ENCODE results near the gene CCNC. TPM values are rescaled to one million over a fixed set of nuclear protein-coding genes. Genes with fewer than 3 reads are reported as not detected.

CCNC gene
- total and polyA plus RNA-seq, 8 donors = 1.2 to 158 (median 54.5) TPM

DNA sequence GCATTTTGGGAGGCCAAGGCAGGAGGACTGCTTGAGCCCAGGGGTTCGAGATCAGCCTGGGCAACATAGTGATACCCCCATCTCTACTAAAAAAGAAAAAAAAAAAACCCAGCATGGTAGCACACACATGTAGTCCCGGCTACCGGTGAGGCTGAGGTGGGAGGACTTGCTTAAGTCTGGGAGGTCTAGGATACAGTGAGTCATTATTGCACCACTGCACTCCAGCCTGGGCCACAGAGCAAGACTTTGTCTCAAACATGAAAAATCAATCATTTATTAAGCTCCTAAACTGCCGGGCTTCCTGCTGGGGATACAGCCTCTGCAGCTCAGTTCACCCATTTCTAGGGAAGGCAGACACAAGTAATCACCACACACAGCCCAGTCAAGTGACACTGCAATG lies 45.9 kb downstream of the CCNC start:
- H3K27ac ChIP-seq = no peak overlapping the region
- intact Hi-C loops (cut with DNase I; ENCODE audit: low total_unique reads) = no loop called here
- 77 to 92% (median 82%) methylated on average over 4 of the region's 4 CpGs for WGBS, 5 donors
- DNase-seq = no peak
- TF ChIP-seq EP300 (IDR thresholded peaks at IDR 0.05) = no peak
- TF ChIP-seq, protein P1, sequence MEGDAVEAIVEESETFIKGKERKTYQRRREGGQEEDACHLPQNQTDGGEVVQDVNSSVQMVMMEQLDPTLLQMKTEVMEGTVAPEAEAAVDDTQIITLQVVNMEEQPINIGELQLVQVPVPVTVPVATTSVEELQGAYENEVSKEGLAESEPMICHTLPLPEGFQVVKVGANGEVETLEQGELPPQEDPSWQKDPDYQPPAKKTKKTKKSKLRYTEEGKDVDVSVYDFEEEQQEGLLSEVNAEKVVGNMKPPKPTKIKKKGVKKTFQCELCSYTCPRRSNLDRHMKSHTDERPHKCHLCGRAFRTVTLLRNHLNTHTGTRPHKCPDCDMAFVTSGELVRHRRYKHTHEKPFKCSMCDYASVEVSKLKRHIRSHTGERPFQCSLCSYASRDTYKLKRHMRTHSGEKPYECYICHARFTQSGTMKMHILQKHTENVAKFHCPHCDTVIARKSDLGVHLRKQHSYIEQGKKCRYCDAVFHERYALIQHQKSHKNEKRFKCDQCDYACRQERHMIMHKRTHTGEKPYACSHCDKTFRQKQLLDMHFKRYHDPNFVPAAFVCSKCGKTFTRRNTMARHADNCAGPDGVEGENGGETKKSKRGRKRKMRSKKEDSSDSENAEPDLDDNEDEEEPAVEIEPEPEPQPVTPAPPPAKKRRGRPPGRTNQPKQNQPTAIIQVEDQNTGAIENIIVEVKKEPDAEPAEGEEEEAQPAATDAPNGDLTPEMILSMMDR (IDR thresholded peaks at IDR 0.05) = no peak
- no peak for TF ChIP-seq POLR2AphosphoS5 (IDR thresholded peaks at IDR 0.05)
- no peak for TF ChIP-seq POLR2A (IDR thresholded peaks at IDR 0.05)
- H3K27me3 ChIP-seq = no peaks in the 10 kb centered on the region
- H3K4me3 ChIP-seq = peak overlapping the region in 1 of 4 donors; percentile 74
- H3K36me3 ChIP-seq = peaks cover 0 to 13% (median 2%) of the 10 kb centered on the region in 4 donors
- no peaks in the 10 kb centered on the region for H3K9me3 ChIP-seq
- H3K4me1 ChIP-seq = peaks cover 6 to 44% (median 23%) of the 10 kb centered on the region in 4 donors

- Histone ChIP-seq H3K4me3 (peak overlapping the region; percentile 66 to 85 (median 78)), H3K27ac (peak overlapping the region; percentile 90 to 96 (median 93)), H3K36me3 (peaks cover 0 to 9% (median 2%) of the 10 kb centered on the region in 4 donors), H3K9me3 (no peaks in the 10 kb centered on the region), H3K4me1 (peaks cover 6 to 44% (median 23%) of the 10 kb centered on the region in 4 donors), H3K27me3 (no peaks in the 10 kb centered on the region)
- intact Hi-C loops (cut with DNase I; ENCODE audit: low total_unique reads) = no loop called here
- 20 to 35% (median 23%) methylated on average over 8 to 9 of the region's 9 CpGs for WGBS, 5 donors
- TF ChIP-seq, protein P1 (IDR thresholded peaks at IDR 0.05) = no peak
- TF ChIP-seq POLR2AphosphoS5 (IDR thresholded peaks at IDR 0.05) (no peak), EP300 (IDR thresholded peaks at IDR 0.05) (no peak), POLR2A (IDR thresholded peaks at IDR 0.05) (no peak)
- DNase-seq = peak in 1 of 2 donors; percentile 60
These were observed 46.8 kb downstream of the CCNC start for GRCh38 chr6:99521633-99522151.

DNA sequence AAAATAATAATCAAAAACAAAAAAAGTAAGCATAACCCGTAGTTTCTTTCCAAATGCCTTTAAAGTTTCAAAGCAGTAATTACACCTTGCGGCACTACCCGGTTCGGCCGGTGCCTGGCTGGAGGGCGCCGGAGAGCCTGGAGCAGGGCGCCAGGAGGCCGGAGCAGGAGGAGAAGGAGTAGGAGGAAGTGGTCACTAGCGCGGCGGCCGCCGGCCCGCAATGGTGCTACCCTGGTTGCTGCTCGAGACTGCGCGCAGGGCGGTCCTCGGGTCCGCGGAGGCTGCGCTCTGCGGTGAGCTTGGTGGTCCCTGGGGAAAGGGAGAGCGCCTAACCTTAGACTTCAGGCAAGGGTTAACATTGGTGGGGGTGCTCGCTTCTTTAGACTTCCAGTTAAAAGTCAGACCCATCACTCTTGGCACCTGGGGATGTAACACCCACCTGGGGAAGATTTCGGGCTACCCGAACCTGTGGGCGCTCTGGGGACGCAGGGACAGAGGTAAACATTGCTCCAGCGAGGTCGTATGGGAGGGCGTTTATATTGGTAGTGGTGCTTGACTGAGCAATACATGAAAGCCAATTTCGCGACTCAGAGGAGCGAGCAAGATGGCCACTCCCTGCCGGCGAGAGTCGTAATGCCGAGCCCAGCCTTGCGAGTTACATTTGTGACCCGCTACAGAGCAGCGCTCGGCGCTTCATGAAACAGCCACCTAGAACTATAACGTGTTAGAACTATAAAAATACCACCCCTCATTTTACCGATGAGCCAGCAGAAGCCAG lies 47.4 kb downstream of the CCNC start:
- TF ChIP-seq POLR2A (IDR thresholded peaks at IDR 0.05) = peak in 2 of 4 donors; percentile 50 to 63
- TF ChIP-seq, protein P1 (IDR thresholded peaks at IDR 0.05) = peak in 5 of 7 experiments; percentile 72 to 93 (median 87)
- TF ChIP-seq POLR2AphosphoS5 (IDR thresholded peaks at IDR 0.05) = peak; percentile 67 to 97 (median 95)
- no peak for TF ChIP-seq EP300 (IDR thresholded peaks at IDR 0.05)
- no peaks in the 10 kb centered on the region for H3K9me3 ChIP-seq
- peak; percentile 89 to 95 for DNase-seq
- 0% methylated on average over 38 to 47 of the region's 47 CpGs for WGBS, 5 donors
- intact Hi-C loops (cut with DNase I; ENCODE audit: low total_unique reads) = no loop called here
- no peaks in the 10 kb centered on the region for H3K27me3 ChIP-seq
- H3K4me1 ChIP-seq = peaks cover 6 to 45% (median 28%) of the 10 kb centered on the region in 4 donors
- peak overlapping the region; percentile 66 to 85 (median 78) for H3K4me3 ChIP-seq
- H3K36me3 ChIP-seq = peaks cover 0 to 4% (median 0%) of the 10 kb centered on the region in 4 donors
- peak overlapping the region; percentile 90 to 96 (median 93) for H3K27ac ChIP-seq

DNA sequence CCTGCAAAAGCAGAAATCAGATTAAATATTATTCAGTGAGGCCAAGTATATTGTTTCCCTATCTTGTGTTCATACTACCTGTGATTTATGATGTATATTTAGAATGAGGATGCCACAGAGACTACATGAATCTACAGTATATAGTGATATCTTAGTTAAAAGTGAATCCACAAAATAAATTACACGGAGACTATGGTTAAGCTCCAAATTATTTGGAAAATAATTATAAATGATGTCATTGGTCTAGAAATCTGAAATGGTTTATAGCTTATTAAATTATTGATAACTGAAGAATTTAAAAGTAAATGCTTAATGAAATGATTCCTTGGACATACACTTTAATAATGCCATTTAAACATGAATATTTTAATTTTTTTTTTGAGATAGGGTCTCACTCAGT lies 49.0 kb downstream of the CCNC start:
- DNase-seq = no peak
- 93 to 98% (median 94%) methylated on average over 1 of the region's 1 CpG for WGBS, 5 donors

More for the DNA sequence above, 49.0 kb downstream of the CCNC start:
- TF ChIP-seq, protein P1 (IDR thresholded peaks at IDR 0.05) = no peak
- TF ChIP-seq POLR2A (IDR thresholded peaks at IDR 0.05) (no peak), EP300 (IDR thresholded peaks at IDR 0.05) (no peak), POLR2AphosphoS5 (IDR thresholded peaks at IDR 0.05) (no peak)
- no peaks in the 10 kb centered on the region for H3K27me3 ChIP-seq
- H3K4me3 ChIP-seq = no peak overlapping the region
- H3K4me1 ChIP-seq = peaks cover 6 to 42% (median 26%) of the 10 kb centered on the region in 4 donors
- H3K36me3 ChIP-seq = no peaks in the 10 kb centered on the region
- H3K27ac ChIP-seq = no peak overlapping the region
- intact Hi-C loops (cut with DNase I; ENCODE audit: low total_unique reads) = no loop called here
- H3K9me3 ChIP-seq = no peaks in the 10 kb centered on the region
